ENCODE data around the gene TXLNA. TPM values are rescaled to one million over a fixed set of nuclear protein-coding genes. Genes with fewer than 3 reads are reported as not detected.

Gene TXLNA
- polyA plus RNA-seq, 6 donors from 2014 or later, result 12.0 to 29.8 (median 20.6) TPM

DNA sequence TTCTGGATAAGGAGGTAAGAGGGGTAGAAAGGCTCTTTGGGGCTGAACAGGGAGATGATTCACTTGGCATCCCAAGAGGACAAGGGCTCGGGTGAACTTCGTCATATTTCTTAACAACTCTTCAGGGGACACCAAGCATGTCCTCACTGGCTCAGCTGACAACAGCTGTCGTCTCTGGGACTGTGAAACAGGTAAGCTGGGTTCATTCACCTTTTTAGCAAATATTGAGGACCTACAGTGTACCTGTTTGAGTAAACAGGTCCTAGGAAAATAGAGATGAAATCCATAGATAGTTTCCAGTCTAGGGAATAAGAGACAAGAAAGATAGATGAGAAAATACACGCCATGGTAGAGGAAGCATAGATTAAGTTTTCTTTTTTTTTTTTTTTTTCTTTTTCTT, 44.8 kb downstream of the TXLNA start:
- peaks cover 4 to 16% of the 10 kb centered on the region in 2 donors for H3K36me3 Mint-ChIP-seq
- H3K9me3 Mint-ChIP-seq, result no peaks in the 10 kb centered on the region
- DNase-seq (no peak), ATAC-seq (ENCODE audit: low read depth in 2 of 2) (no peak)
- peak overlapping the region in 5 of 6 donors; percentile 66 to 97 (median 75) for H3K27ac Mint-ChIP-seq
- H3K27me3 Mint-ChIP-seq, result no peaks in the 10 kb centered on the region
- peaks cover 34 to 55% (median 47%) of the 10 kb centered on the region in 3 donors for H3K4me1 Mint-ChIP-seq
- peak overlapping the region; percentile 60 to 99 (median 98) for H3K4me3 Mint-ChIP-seq

GRCh38 chr1:32228771-32229170, 49.3 kb downstream of the TXLNA start:
- DNase-seq, result no peak
- H3K4me3 Mint-ChIP-seq, result peak overlapping the region in 1 of 8 donors; percentile 18
- H3K9me3 Mint-ChIP-seq, result no peaks in the 10 kb centered on the region
- no peak for ATAC-seq (ENCODE audit: low read depth in 2 of 2)
- peak overlapping the region in 2 of 6 donors; percentile 23 to 78 for H3K27ac Mint-ChIP-seq
- H3K36me3 Mint-ChIP-seq, result peaks cover 4 to 26% of the 10 kb centered on the region in 2 donors
- no peaks in the 10 kb centered on the region for H3K27me3 Mint-ChIP-seq
- H3K4me1 Mint-ChIP-seq, result peaks cover 12 to 18% (median 15%) of the 10 kb centered on the region in 3 donors

GRCh38 chr1:32231843-32232432, 52.5 kb downstream of the TXLNA start:
- H3K27ac Mint-ChIP-seq, result peak overlapping the region in 3 of 6 donors; percentile 16 to 52 (median 29)
- H3K4me1 Mint-ChIP-seq, result peaks cover 6 to 10% (median 8%) of the 10 kb centered on the region in 3 donors
- ATAC-seq (ENCODE audit: low read depth in 2 of 2) (no peak), DNase-seq (no peak)
- no peaks in the 10 kb centered on the region for H3K27me3 Mint-ChIP-seq
- peak overlapping the region in 1 of 8 donors; percentile 3 for H3K4me3 Mint-ChIP-seq
- peaks cover 0 to 26% of the 10 kb centered on the region in 2 donors for H3K36me3 Mint-ChIP-seq
- H3K9me3 Mint-ChIP-seq, result no peaks in the 10 kb centered on the region

- peaks cover 3 to 5% (median 4%) of the 10 kb centered on the region in 3 donors for H3K4me1 Mint-ChIP-seq
- H3K4me3 Mint-ChIP-seq, result peak overlapping the region in 1 of 8 donors; percentile 3
- no peaks in the 10 kb centered on the region for H3K27me3 Mint-ChIP-seq
- peak overlapping the region in 3 of 6 donors; percentile 8 to 52 (median 47) for H3K27ac Mint-ChIP-seq
- DNase-seq, result no peak
- peaks cover 0 to 23% of the 10 kb centered on the region in 2 donors for H3K36me3 Mint-ChIP-seq
- no peaks in the 10 kb centered on the region for H3K9me3 Mint-ChIP-seq
- ATAC-seq (ENCODE audit: low read depth in 2 of 2), result no peak
These were observed 53.3 kb downstream of the TXLNA start for GRCh38 chr1:32232558-32233304.

- Mint-ChIP-seq H3K27ac (peak overlapping the region in 2 of 6 donors; percentile 54 to 59), H3K4me3 (peak overlapping the region in 1 of 8 donors; percentile 52), H3K27me3 (no peaks in the 10 kb centered on the region), H3K4me1 (peaks cover 0 to 4% (median 0%) of the 10 kb centered on the region in 3 donors), H3K36me3 (peaks cover 0 to 10% of the 10 kb centered on the region in 2 donors), H3K9me3 (no peaks in the 10 kb centered on the region)
- ATAC-seq (ENCODE audit: low read depth in 2 of 2) (no peak), DNase-seq (no peak)
These were observed 55.3 kb downstream of the TXLNA start for GRCh38 chr1:32234792-32235191.

DNA sequence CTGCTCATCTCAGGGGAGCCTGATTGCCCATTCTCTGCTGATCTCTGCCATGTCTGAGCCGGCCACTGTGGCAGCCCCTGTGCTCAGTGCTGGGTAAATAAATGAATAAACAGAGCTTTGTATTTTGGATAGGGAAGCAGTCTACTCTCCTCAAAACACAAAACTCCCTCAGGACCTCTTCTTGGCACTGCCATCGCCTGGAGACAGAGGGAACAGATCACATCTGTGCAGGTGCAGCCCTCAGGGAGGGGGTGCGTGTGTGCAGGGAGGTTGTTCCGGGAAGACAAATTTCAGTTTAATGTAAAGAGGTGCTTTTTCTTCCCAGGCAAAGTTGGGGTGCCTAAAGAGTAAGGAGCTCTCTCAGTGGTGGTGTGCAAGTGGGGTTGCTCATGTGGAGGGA, 59.9 kb downstream of the TXLNA start:
- peak overlapping the region in 1 of 6 donors; percentile 66 for H3K27ac Mint-ChIP-seq
- H3K9me3 Mint-ChIP-seq, result no peaks in the 10 kb centered on the region
- DNase-seq, result no peak
- H3K4me3 Mint-ChIP-seq, result peak overlapping the region; percentile 56 to 95 (median 91)
- peaks cover 14 to 27% (median 19%) of the 10 kb centered on the region in 3 donors for H3K4me1 Mint-ChIP-seq
- no peak for ATAC-seq (ENCODE audit: low read depth in 2 of 2)
- H3K36me3 Mint-ChIP-seq, result no peaks in the 10 kb centered on the region
- no peaks in the 10 kb centered on the region for H3K27me3 Mint-ChIP-seq

DNA sequence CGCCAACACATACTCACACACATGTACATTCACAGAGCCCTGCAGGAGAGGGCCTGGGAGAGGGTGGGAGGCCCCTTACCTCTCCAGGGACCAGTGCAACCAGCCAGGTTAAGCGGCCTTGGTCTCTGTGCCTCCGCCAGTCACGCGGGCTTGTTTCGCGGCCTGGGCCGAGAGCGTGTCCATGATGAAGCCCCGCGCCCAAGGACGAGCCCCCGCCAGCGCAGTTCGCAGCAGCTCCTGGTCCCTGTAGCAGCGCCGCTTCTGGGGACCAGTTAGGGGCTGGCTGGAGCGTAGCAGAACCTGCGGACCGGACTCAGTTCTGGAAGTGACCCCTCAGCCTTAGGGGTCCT, 60.3 kb downstream of the TXLNA start:
- peak overlapping the region; percentile 54 to 95 (median 92) for H3K4me3 Mint-ChIP-seq
- H3K4me1 Mint-ChIP-seq, result peaks cover 14 to 27% (median 19%) of the 10 kb centered on the region in 3 donors
- ATAC-seq (ENCODE audit: low read depth in 2 of 2) (no peak), DNase-seq (no peak)
- no peaks in the 10 kb centered on the region for H3K36me3 Mint-ChIP-seq
- H3K27me3 Mint-ChIP-seq, result no peaks in the 10 kb centered on the region
- H3K9me3 Mint-ChIP-seq, result no peaks in the 10 kb centered on the region
- H3K27ac Mint-ChIP-seq, result peak overlapping the region in 3 of 6 donors; percentile 32 to 89 (median 44)

DNA sequence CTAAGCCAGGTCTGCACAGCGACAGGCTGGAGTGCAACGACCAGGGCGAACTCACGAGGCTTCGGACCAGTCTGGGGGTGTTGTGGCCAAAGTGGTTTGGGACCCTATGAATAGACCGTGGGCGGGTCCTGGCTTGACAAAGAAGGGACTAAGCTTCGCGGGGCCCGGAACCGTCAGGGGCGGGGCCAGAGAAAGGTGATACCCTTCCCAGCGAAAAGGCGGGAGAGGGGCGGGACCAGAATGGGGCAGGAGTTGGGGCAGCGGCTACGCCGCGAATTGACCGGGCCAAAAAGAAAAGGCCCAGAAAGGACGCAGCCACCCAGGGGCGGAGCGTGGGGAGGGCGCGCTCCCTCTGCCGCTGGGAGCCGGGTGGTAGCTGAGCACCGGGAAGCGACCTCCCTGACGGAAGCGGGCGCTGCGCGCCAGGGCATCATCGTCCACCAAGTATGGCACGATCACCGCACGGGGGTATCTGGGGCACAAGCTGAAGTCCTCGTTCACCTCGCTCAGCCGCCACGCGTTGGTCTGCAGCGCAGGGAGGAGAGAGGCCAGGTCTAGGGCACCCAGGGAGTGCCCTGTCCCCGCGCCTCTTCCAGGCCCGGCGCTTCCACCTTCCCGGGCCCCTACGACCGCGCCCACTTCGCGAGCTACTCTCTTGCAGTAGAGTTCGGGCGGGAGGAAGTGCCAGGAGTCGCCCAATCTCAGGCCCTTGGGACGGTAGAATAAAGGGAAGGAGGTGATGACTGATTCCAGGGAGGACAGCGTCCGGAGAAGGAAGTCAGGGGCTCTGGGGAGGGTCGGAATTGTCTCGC, 60.9 kb downstream of the TXLNA start:
- peak; percentile 73 to 78 for ATAC-seq (ENCODE audit: low read depth in 2 of 2)

DNA sequence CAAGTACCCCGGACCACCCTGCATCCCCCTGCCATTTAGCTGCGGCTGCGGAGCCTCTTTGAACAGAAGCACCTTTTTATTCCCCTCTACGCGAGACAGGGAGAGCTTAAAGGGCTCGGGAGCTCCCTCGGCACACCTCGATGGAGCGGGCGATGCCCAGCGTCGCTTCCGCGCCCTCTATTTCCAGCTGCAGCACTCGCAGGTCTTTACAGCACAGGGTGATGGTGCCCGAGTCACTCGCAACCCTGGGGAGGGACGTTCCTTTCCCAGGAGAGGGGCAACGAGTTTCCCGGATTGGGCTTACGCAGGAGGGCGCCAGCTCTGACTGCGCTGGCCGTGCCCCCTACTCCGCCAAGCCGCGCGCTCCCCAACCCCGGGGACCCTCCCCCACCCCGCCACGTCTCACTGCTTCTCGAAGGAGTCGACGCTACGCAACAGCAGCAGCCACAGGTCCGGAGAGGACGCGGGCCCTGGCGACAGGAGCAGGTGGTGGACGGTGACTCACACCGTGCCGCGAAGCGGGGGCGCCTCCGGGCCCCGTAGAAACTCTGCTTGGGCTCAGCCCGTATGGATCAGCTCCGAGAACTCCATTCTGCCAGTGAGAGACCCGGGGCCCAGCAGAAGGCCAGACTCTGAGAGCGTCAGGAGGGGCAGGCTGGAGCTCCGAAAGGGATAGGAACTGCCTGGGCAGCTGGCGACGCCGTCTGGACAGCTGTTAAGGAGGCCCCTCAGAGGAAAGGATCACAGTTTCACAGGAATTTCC, 61.7 kb downstream of the TXLNA start:
- H3K4me1 Mint-ChIP-seq, result peaks cover 16 to 35% (median 28%) of the 10 kb centered on the region in 3 donors
- no peaks in the 10 kb centered on the region for H3K27me3 Mint-ChIP-seq
- peak overlapping the region in 5 of 6 donors; percentile 44 to 90 (median 87) for H3K27ac Mint-ChIP-seq
- H3K4me3 Mint-ChIP-seq, result peak overlapping the region; percentile 89 to 95 (median 93)
- ATAC-seq (ENCODE audit: low read depth in 2 of 2), result peak; percentile 68 to 71
- DNase-seq, result no peak
- H3K9me3 Mint-ChIP-seq, result no peaks in the 10 kb centered on the region
- no peaks in the 10 kb centered on the region for H3K36me3 Mint-ChIP-seq

More for the DNA sequence above, 60.9 kb downstream of the TXLNA start:
- H3K4me1 Mint-ChIP-seq, result peaks cover 14 to 27% (median 20%) of the 10 kb centered on the region in 3 donors
- peak; percentile 42 for DNase-seq
- H3K36me3 Mint-ChIP-seq, result no peaks in the 10 kb centered on the region
- H3K9me3 Mint-ChIP-seq, result no peaks in the 10 kb centered on the region
- no peaks in the 10 kb centered on the region for H3K27me3 Mint-ChIP-seq
- peak overlapping the region in 5 of 6 donors; percentile 44 to 89 (median 81) for H3K27ac Mint-ChIP-seq
- peak overlapping the region; percentile 89 to 95 (median 93) for H3K4me3 Mint-ChIP-seq

GRCh38 chr1:32242341-32242851, 62.9 kb downstream of the TXLNA start:
- Mint-ChIP-seq H3K27ac (peak overlapping the region in 2 of 6 donors; percentile 47 to 79), H3K36me3 (no peaks in the 10 kb centered on the region), H3K4me3 (peak overlapping the region in 7 of 8 donors; percentile 26 to 95 (median 92)), H3K9me3 (no peaks in the 10 kb centered on the region), H3K27me3 (no peaks in the 10 kb centered on the region), H3K4me1 (peaks cover 27 to 47% (median 40%) of the 10 kb centered on the region in 3 donors)
- DNase-seq (no peak), ATAC-seq (ENCODE audit: low read depth in 2 of 2) (no peak)

GRCh38 chr1:32246888-32247273, 67.4 kb downstream of the TXLNA start, which contains the start of gene FAM167B:
Gene FAM167B (plus strand): TSS chr1:32247222. CDS start chr1:32247422, 200 bp downstream.
- no peak for DNase-seq
- Mint-ChIP-seq H3K27ac (peak within 1 kb of the TSS; percentile 62 to 98 (median 85)), H3K4me1 (peaks cover 54 to 73% (median 72%) of the 10 kb centered on the region in 3 donors), H3K27me3 (no peaks in the 10 kb centered on the region), H3K9me3 (no peaks in the 10 kb centered on the region), H3K4me3 (peak within 1 kb of the TSS; percentile 40 to 93 (median 80)), H3K36me3 (no peaks in the 10 kb centered on the region)
- no peak for ATAC-seq (ENCODE audit: low read depth in 2 of 2)

DNA sequence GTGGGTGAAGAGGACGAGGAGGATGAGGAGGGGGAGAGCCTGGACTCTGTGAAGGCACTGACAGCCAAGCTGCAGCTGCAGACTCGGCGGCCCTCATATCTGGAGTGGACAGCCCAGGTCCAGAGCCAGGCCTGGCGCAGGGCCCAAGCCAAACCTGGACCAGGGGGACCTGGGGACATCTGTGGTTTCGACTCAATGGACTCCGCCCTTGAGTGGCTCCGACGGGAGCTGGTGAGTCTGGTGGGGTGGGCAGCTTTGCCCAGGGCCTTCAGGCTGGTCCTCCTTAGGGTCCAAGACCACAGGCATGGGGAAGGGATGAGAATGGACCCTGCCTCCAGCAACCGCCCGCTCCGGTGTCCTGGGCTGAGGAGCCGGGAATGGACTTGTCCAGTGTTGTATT, 68.0 kb downstream of the TXLNA start:
- H3K27ac Mint-ChIP-seq, result peak overlapping the region in 3 of 6 donors; percentile 5 to 98 (median 91)
- no peaks in the 10 kb centered on the region for H3K27me3 Mint-ChIP-seq
- DNase-seq (no peak), ATAC-seq (ENCODE audit: low read depth in 2 of 2) (no peak)
- H3K9me3 Mint-ChIP-seq, result no peaks in the 10 kb centered on the region
- H3K4me3 Mint-ChIP-seq, result peak overlapping the region in 7 of 8 donors; percentile 40 to 93 (median 79)
- H3K4me1 Mint-ChIP-seq, result peaks cover 55 to 73% (median 72%) of the 10 kb centered on the region in 3 donors
- H3K36me3 Mint-ChIP-seq, result no peaks in the 10 kb centered on the region

All from naive B cell (primary cell).